RWPE1 (cell line): ENCODE measurements around the gene HOPX.
"Not testable (repeated sequence)": the region's sequence is repeated elsewhere in the genome, so short reads cannot be mapped to it uniquely, and the experiment has no call there.

Source experiments
- CTCF ChIA-PET: fragments of 350-600 bp; sonication (Branson Sonifier 250); formaldehyde crosslinking; extraction: SDS; loops from one replicate; lab custom pipeline; 2021; lab: Yijun Ruan, JAX
- POLR2A ChIA-PET: fragments of 400-600 bp; formaldehyde crosslinking; extraction: SDS; loops from one replicate; lab custom pipeline; 2020; ENCODE audit warnings: antibody characterized with exemption; ENCODE audit not compliant: low non-redundant PET; lab: Yijun Ruan, JAX
- DNase-seq: peaks from one replicate; pipeline ENCODE4 v3.0.0; 2012; ENCODE audit warnings: low spot score
- H3K27ac ChIP-seq: fragments of 450-650 bp; 2 replicates; pipeline ENCODE4 v1.5.1; 2017
- CTCF ChIP-seq: fragments of 450-650 bp; conservative IDR thresholded peaks from 2 replicates; pipeline ENCODE4 v1.5.1; 2017; ENCODE audit warnings: low read depth, mild to moderate bottlenecking

HOPX gene

GRCh38 chr4:56671373-56671772, 9.7 kb downstream of the HOPX start:
- TF ChIP-seq CTCF: no peak
- DNase-seq: no peak
- ChIA-PET POLR2A (no interaction called here), CTCF (interaction anchor here (0.5 to 0.6 kb wide), 2 partner anchors 12 to 197 kb away, joined by 3 to 5 read pairs; no protein-coding TSS in a partner anchor)
- H3K27ac ChIP-seq: no peak overlapping the region

DNA sequence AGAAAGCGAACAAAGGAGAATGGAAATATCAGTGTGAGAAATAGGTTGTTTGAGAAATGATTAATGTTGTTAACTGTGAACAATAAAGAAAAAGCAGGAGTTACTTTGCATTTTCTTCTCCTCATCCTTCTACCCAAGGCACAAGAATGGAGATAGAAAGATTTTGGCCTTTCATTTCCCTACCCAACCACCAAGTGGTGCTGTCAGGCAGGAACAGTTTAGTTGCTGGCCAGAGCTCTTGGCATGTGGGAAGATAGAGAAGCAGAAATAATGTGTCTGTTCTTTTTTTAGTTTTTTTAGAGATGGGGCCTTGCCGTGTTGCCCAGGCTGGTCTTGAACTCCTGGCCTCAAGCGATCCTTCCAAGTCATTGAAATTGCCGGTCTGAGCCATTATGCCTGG, 12.8 kb downstream of the HOPX start:
- CTCF ChIA-PET: interaction anchor here (1.0 kb wide), 1 partner anchor 131 kb away, joined by 5 read pairs; no protein-coding TSS in a partner anchor
- peak; percentile 30 for DNase-seq
- H3K27ac ChIP-seq: no peak overlapping the region
- POLR2A ChIA-PET: no interaction called here
- TF ChIP-seq CTCF: no peak

GRCh38 chr4:56667396-56667795, 13.7 kb downstream of the HOPX start:
- CTCF ChIA-PET: interaction anchor here (0.6 kb wide), 1 partner anchor 125 kb away, joined by 3 read pairs; no protein-coding TSS in a partner anchor
- POLR2A ChIA-PET, DNase-seq, H3K27ac ChIP-seq: not testable (repeated sequence)

DNA sequence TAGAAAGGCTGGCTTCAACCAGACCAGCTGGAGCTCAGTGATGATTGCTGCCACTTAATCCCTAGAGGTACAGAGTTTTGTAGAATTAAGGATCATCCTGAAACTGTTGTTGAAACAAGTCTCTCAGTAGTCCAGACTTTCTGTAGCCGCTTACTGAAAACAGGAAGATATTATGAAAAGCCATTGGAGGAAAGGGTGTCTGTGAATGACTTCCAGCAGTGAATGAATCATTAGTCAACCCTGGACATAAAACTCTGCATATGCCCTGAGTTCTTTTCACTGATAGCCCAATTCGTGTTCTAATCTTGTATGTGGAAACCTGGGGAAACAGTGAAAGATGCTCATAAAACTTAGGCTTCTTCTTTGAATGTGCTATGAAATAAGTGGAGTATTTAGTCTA, 14.8 kb downstream of the HOPX start:
- DNase-seq: no peak
- no peak overlapping the region for H3K27ac ChIP-seq
- TF ChIP-seq CTCF: no peak
- CTCF ChIA-PET: no interaction called here
- POLR2A ChIA-PET: no interaction called here

DNA sequence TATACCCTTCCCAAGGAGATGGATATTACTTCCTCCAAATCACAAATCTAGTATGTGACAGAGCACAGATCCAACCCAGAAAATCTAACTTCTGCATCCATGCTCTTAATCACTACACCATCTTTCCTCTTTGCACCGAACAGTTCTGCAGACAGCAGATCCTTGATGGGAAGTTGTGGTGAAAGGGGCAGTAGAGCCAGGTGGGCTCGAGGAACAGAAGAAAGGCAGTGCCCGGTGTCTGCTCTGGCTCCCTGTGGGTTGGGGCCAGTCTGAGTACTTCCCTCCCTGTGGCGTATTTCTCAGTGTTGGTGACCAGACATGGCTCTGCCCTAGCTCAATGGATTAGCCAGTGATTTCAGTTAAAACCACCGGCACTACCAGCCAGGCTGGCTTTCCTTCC, 15.3 kb downstream of the HOPX start:
- DNase-seq: no peak
- TF ChIP-seq CTCF: no peak
- POLR2A ChIA-PET: no interaction called here
- CTCF ChIA-PET: no interaction called here
- H3K27ac ChIP-seq: no peak overlapping the region

DNA sequence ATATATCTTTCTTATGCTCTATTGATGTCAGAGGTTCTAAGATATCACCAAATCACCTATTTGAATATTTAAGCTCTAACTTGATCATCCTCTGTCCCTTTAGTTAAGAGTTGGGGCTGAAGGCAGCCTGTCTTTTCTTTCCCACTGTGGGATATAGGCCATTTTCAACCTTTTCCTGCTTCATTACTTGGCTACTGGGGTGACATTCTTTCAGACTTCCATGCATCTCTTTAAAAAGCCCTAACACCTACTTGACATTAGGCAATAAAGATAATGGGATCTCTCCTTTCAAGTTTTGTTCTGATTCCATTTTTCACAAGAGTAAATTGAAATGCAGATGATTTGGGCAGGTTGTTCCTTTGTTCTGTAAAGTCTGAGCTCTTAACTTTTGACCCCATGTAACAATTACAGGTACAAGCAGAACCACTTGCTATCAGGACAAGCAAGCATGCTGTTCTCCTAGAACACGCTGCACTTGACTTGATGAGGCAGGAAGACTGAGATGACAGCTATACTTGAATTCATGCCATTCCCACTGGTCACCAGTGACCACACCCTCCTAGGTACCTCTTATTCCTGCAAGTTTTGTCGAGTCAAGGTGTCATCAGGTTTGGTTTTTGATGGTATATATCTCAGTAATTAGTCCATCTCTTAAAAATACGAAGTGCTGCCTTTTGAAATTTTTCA, 18.2 kb downstream of the HOPX start:
- no peak for DNase-seq
- H3K27ac ChIP-seq: no peak overlapping the region
- POLR2A ChIA-PET: interaction anchor here (0.6 kb wide), 1 partner anchor 25 kb away, joined by 4 read pairs; no protein-coding TSS in a partner anchor
- CTCF ChIA-PET: interaction anchor here (0.6 to 1.0 kb wide), 2 partner anchors 46 to 110 kb away, joined by 4 to 5 read pairs; no protein-coding TSS in a partner anchor
- TF ChIP-seq CTCF: no peak

DNA sequence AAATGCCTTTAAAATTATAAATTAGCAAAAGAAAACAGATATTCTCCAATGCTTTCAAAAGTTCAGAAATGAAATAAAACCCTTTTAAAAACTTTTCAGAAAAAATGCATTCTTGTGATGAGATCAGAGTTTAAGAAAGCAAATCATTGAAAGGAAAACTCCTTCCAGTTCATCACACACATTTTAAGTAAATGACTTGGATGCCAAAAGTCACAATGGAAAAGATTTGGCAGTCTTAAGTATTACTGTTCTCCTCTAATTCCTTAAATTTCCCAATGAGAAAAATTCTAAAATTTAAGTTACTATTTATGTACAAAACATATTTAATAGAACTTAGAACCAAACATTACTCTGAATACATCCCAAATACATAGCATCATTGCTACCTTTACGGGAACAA, 21.1 kb downstream of the HOPX start:
- H3K27ac ChIP-seq: no peak overlapping the region
- no peak for TF ChIP-seq CTCF
- no peak for DNase-seq
- ChIA-PET POLR2A (no interaction called here), CTCF (no interaction called here)
